GM18517 (cell line): ENCODE data around the gene ZC3H8.

Source experiments
- ATAC-seq: cut with Tn5 transposase; IDR thresholded peaks from one replicate; pipeline ENCODE4 v1.9.1; 2021; ENCODE audit warnings: mild to moderate bottlenecking, moderate library complexity; ENCODE audit not compliant: unreplicated experiment

ZC3H8 gene

GRCh38 chr2:112166806-112167499 lies 87.9 kb downstream of the ZC3H8 start:
- no peak for ATAC-seq

DNA sequence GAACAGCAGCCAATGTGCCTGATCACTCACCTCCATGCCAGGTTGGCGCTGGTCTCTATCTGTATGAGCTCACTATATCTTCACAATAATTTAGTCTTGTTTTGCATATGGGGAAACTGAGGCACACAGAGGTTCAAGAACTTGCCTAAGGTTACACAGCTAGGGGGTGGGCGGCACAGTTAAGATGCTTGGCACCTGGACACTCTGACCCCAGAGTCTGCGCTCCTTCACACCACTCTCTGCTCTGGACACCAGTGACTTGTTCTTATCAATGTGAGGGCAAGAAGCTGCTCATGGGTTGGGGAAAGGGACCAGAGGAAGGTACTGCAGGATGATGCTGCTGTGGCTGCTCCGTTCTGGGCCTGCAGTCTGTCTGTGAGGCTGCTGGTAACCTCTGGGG lies 89.5 kb downstream of the ZC3H8 start:
- no peak for ATAC-seq

GRCh38 chr2:112164876-112165275 lies 90.0 kb downstream of the ZC3H8 start:
- ATAC-seq = no peak

- no peak for ATAC-seq
These were observed 91.3 kb downstream of the ZC3H8 start for GRCh38 chr2:112163541-112163981.

DNA sequence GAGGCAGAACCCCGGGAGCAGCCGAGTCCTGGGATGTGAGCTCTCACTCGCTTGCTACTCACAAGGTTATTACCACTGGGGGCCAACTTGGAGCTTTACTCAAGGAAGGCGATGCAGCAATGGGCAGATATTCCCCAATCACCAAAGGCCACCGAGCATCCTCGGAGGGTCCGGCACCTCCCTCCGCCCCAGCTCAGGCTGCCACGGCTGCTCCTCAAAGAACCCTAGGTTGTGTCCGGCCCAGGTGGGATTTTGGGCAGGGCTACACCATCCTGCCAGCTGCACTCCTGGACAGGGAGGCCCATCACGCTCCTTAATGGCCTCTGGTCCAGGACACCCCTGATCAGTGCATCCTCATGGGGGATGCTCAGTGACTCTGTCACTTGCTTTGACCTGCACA lies 91.9 kb downstream of the ZC3H8 start:
- ATAC-seq = no peak

GRCh38 chr2:112162341-112162740 lies 92.5 kb downstream of the ZC3H8 start:
- no peak for ATAC-seq
